Osteoblast (primary cell): ENCODE data around the gene HELZ. TPM values are rescaled to one million over a fixed set of nuclear protein-coding genes. Genes with fewer than 3 reads are reported as not detected.

Experiments used
- DNase-seq: peaks from one replicate; pipeline ENCODE4 v3.0.0; 2011; ENCODE audit warnings: low spot score, mixed read lengths; ENCODE audit not compliant: insufficient read length; ENCODE audit errors: missing footprints
- H2AFZ ChIP-seq: 2 replicates; pipeline ENCODE4 v1.6.0; 2011; ENCODE audit warnings: mild to moderate bottlenecking, low read length
- H3K27ac ChIP-seq: 2 replicates; pipeline ENCODE4 v1.5.1; 2011; ENCODE audit warnings: mild to moderate bottlenecking, low read depth, low read length, moderate library complexity
- H3K27me3 ChIP-seq: 2 replicates; pipeline ENCODE4 v1.6.0; 2012; ENCODE audit warnings: mild to moderate bottlenecking, control low read depth, inconsistent platforms, low read length, moderate library complexity; ENCODE audit not compliant: insufficient read depth
- H3K36me3 ChIP-seq: 2 replicates; pipeline ENCODE4 v1.5.1; 2011; ENCODE audit warnings: mild to moderate bottlenecking, low read length, control low read depth, moderate library complexity; ENCODE audit not compliant: insufficient read depth
- H3K4me1 ChIP-seq: 2 replicates; pipeline ENCODE4 v1.5.1; 2011; ENCODE audit warnings: mild to moderate bottlenecking, low read length, control low read depth, moderate library complexity; ENCODE audit not compliant: insufficient read depth
- H3K4me2 ChIP-seq: 2 replicates; pipeline ENCODE4 v1.6.0; 2011; ENCODE audit warnings: mild to moderate bottlenecking, low read length; ENCODE audit not compliant: insufficient read depth
- H3K4me3 ChIP-seq: fragments of 200-600 bp; sonication (generic); 3 replicates; pipeline ENCODE4 v1.5.1; 2012; ENCODE audit warnings: mild to moderate bottlenecking, low read length, inconsistent platforms; ENCODE audit not compliant: insufficient read depth
- H3K79me2 ChIP-seq: 2 replicates; pipeline ENCODE4 v1.6.0; 2012; ENCODE audit warnings: mild to moderate bottlenecking, low read length, control low read depth, inconsistent platforms; ENCODE audit not compliant: insufficient read depth
- H3K9me3 ChIP-seq: 2 replicates; pipeline ENCODE4 v1.5.1; 2011; ENCODE audit warnings: low read depth, low read length, control low read depth
- H4K20me1 ChIP-seq: 2 replicates; pipeline ENCODE4 v1.6.0; 2012; ENCODE audit warnings: mild to moderate bottlenecking, low read length, control low read depth; ENCODE audit not compliant: insufficient read depth
- total RNA-seq: library from RNA; depleted of rRNA; stranded (reverse); fragments of >200 nt; gene quantifications from 2 replicates; pipeline ENCODE4 v1.2.3, GENCODE V29; 2012
- TF ChIP-seq, protein P1 (sequence below): IDR thresholded peaks from 2 replicates; pipeline ENCODE4 v1.5.1; 2011; ENCODE audit warnings: mild to moderate bottlenecking, low read depth, low read length, moderate library complexity; ENCODE audit errors: extremely low read depth

Gene HELZ
- total RNA-seq, 1 donor: 56.8 TPM

DNA sequence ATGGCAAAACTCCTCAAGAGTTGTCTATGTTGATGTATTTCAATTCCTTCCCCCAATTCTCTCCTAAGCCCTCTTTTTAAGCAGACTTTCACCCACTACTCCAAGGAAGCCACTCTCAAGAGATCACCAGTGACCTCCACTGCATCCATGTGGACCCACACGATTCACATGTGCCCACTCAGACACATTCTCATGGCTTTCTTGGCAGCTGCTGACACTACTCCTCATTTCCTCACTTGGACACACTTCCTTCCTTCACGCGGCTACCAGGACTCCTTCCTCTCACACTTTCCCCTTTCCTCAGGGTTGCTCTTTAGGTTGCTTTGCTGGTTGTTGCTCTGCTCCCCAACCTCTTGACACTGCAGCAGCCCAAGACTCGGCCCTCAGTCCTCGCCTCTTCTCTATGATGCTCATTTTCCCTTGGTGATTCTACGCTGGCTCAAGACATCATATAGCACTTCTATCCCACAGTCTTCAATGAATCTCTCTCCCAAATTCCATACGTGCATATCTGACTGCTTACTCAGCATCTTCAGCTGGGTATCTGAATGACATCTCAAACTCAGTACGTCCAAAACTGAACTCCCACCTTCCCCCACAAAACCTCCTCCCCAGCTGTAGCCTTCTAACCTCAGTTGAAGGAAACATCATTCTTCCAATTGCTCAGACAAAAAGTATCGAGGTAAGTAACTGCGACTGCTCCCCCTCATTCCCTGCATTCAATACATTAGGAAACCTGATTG lies 28.2 kb downstream of the HELZ start:
- Histone ChIP-seq H2AFZ (no peak overlapping the region), H3K4me2 (no peak overlapping the region), H3K27ac (no peak overlapping the region), H3K79me2 (peaks cover 58% of the 10 kb centered on the region), H3K4me3 (no peak overlapping the region), H3K9me3 (no peaks in the 10 kb centered on the region), H4K20me1 (peaks cover 17% of the 10 kb centered on the region), H3K36me3 (peaks cover 11% of the 10 kb centered on the region), H3K27me3 (no peaks in the 10 kb centered on the region), H3K4me1 (peaks cover 33% of the 10 kb centered on the region)
- TF ChIP-seq, protein P1, sequence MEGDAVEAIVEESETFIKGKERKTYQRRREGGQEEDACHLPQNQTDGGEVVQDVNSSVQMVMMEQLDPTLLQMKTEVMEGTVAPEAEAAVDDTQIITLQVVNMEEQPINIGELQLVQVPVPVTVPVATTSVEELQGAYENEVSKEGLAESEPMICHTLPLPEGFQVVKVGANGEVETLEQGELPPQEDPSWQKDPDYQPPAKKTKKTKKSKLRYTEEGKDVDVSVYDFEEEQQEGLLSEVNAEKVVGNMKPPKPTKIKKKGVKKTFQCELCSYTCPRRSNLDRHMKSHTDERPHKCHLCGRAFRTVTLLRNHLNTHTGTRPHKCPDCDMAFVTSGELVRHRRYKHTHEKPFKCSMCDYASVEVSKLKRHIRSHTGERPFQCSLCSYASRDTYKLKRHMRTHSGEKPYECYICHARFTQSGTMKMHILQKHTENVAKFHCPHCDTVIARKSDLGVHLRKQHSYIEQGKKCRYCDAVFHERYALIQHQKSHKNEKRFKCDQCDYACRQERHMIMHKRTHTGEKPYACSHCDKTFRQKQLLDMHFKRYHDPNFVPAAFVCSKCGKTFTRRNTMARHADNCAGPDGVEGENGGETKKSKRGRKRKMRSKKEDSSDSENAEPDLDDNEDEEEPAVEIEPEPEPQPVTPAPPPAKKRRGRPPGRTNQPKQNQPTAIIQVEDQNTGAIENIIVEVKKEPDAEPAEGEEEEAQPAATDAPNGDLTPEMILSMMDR: no peak
- no peak for DNase-seq

DNA sequence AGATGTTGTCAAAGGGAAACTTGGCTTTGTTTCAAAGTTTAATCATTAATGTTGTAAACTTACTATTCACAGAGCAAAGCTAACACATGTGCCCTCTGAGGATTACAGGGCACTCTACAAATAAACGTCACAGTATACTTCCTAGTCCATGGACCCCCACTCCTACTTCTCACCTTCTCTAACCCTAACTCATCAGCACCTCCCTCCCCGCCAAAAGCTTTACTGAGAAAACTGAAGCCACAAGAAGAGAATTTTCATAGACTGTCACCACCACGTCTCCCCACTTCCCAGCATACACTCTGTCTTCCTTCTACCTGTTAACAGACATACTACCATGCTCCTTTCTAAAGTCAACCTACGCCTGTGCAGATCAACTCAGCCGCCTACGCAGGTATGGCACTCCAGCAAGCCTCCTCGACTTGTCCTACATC lies 29.0 kb downstream of the HELZ start:
- peaks cover 53% of the 10 kb centered on the region for H3K79me2 ChIP-seq
- no peak overlapping the region for H3K4me2 ChIP-seq
- peaks cover 11% of the 10 kb centered on the region for H3K36me3 ChIP-seq
- H3K4me1 ChIP-seq: peaks cover 35% of the 10 kb centered on the region
- no peak overlapping the region for H3K27ac ChIP-seq
- H3K27me3 ChIP-seq: no peaks in the 10 kb centered on the region
- TF ChIP-seq, protein P1: no peak
- H2AFZ ChIP-seq: no peak overlapping the region
- no peak overlapping the region for H3K4me3 ChIP-seq
- no peak for DNase-seq
- peaks cover 9% of the 10 kb centered on the region for H4K20me1 ChIP-seq
- no peaks in the 10 kb centered on the region for H3K9me3 ChIP-seq

DNA sequence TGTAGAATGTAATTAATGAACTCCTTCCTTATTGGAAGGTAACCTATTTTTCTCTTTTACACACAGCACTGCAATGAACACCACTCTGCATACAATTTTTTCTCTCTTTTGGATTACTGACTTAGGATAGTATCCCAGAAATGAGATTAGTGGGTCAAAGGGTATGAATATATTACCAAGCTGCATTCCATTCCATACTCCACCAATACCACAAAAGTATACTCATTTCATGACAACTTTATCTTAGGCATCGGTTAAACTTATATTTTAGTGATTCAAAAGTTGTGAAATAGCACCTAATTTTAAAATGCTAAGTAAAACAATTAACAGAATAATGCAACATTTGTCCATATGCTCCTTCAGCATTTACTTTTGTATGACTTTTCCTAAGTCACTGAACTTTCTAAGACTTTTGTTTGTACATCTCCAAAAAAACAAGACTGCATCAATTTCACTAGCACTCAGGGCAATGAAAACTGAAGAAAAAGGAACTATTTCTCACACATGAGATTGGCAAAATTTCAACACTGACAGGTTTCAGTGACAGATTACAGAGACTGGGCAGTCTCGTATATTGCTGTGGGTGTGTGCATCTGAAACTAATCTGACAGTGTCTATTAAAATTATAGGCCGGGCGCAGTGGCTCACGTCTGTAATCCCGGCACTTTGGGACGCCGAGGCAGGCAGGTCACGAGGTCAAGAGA lies 32.1 kb downstream of the HELZ start:
- TF ChIP-seq, protein P1: no peak
- H3K4me2 ChIP-seq: peak overlapping the region; percentile 77
- no peaks in the 10 kb centered on the region for H3K27me3 ChIP-seq
- H4K20me1 ChIP-seq: no peaks in the 10 kb centered on the region
- peaks cover 45% of the 10 kb centered on the region for H3K79me2 ChIP-seq
- H3K9me3 ChIP-seq: no peaks in the 10 kb centered on the region
- H3K4me3 ChIP-seq: peak overlapping the region; percentile 5
- peak; percentile 74 for DNase-seq
- H3K4me1 ChIP-seq: peaks cover 25% of the 10 kb centered on the region
- peaks cover 4% of the 10 kb centered on the region for H3K36me3 ChIP-seq
- peak overlapping the region; percentile 70 for H3K27ac ChIP-seq
- H2AFZ ChIP-seq: no peak overlapping the region

DNA sequence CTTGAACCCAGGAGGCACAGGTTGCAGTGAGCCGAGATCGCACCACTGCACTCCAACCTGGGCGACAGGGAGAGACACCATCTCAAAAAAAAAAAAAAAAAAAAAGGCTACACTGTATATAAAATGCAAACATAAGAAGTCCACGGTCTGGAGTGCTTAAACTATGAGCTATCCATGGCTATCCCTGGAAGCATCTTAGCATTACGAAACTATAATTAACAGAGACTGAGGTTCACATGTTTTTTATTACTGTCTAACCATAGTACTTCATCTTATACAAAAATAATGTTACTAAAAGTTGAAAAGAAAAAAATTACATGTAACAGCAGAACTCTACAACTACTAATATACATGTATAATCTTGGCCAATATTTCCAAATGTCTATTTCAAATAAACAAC lies 32.8 kb downstream of the HELZ start:
- peak overlapping the region; percentile 77 for H3K4me2 ChIP-seq
- no peak overlapping the region for H2AFZ ChIP-seq
- no peaks in the 10 kb centered on the region for H3K27me3 ChIP-seq
- no peak for DNase-seq
- H4K20me1 ChIP-seq: no peaks in the 10 kb centered on the region
- H3K4me1 ChIP-seq: peaks cover 25% of the 10 kb centered on the region
- H3K9me3 ChIP-seq: no peaks in the 10 kb centered on the region
- peak overlapping the region; percentile 40 for H3K27ac ChIP-seq
- H3K79me2 ChIP-seq: peaks cover 44% of the 10 kb centered on the region
- TF ChIP-seq, protein P1: no peak
- H3K4me3 ChIP-seq: no peak overlapping the region
- H3K36me3 ChIP-seq: no peaks in the 10 kb centered on the region
